HepG2 (cell line): ENCODE results near the gene ADORA2B. TPM values are rescaled to one million over a fixed set of nuclear protein-coding genes. Genes with fewer than 3 reads are reported as not detected.
A peak's percentile ranks its signal among the peaks of the same experiment; 100 is the strongest.

Source experiments
- ATAC-seq: fragments of 200-7000 bp; cut with Tn5 transposase; 3 replicates; pipeline ENCODE4 v1.9.1; 2020; ENCODE audit warnings: mild to moderate bottlenecking, moderate library complexity
- BruUV-seq: library from RNA; stranded (reverse); fragments of 400-500 nt; replicated peaks from 2 replicates; lab custom pipeline; 2021; lab: Mats Ljungman, UMichigan
- CTCF ChIA-PET: fragments of 300-600 bp; formaldehyde crosslinking; extraction: SDS; loops from one replicate; lab custom pipeline; 2021; ENCODE audit warnings: low total read pairs, inconsistent platforms, low intra/inter-chr PET ratio; lab: Yijun Ruan, JAX
- POLR2A ChIA-PET: fragments of 350-600 bp; sonication (Branson Sonifier 250); formaldehyde crosslinking; loops from one replicate; lab custom pipeline; 2020; ENCODE audit warnings: antibody characterized with exemption, inconsistent platforms; lab: Yijun Ruan, JAX
- DNase-seq: peaks from one replicate; pipeline ENCODE4 v3.0.0-alpha.2; 2015; ENCODE audit warnings: low spot score
- FAIRE-seq: peaks from 3 replicates; lab custom pipeline; 2011; peaks lifted over from hg19 to GRCh38; lab: Jason Lieb, UNC
- H2AFZ ChIP-seq: one replicate; pipeline ENCODE4 v1.6.1; 2011; ENCODE audit warnings: low read length, inconsistent platforms
- H3K27ac ChIP-seq: fragments of 300-600 bp; 3 replicates; pipeline ENCODE4 v1.8.0; 2011; ENCODE audit warnings: mixed run types, mild to moderate bottlenecking, mixed read lengths, low read length, inconsistent platforms; ENCODE audit not compliant: insufficient read depth; ENCODE audit errors: extremely low read length
- H3K27me3 ChIP-seq, 2 experiments: fragments of 200-600 bp in 1 of 2; 2 replicates in 1 of 2; 3 replicates in 1 of 2; pipeline versions ENCODE4 v1.6.0 to v1.8.0; 2011; ENCODE audit warnings: low read length in 2 of 2, mild to moderate bottlenecking in 2 of 2, moderate library complexity in 2 of 2, inconsistent platforms in 1 of 2; ENCODE audit not compliant: insufficient read depth in 2 of 2, control insufficient read depth in 1 of 2
- H3K36me3 ChIP-seq, 2 experiments: fragments of 200-600 bp in 1 of 2; replicated peaks in 1 of 2; 2 replicates in 1 of 2; 3 replicates in 1 of 2; pipeline versions ENCODE4 v1.5.1 to v1.8.0; 2011; ENCODE audit warnings: low read length in 2 of 2, inconsistent platforms in 1 of 2; ENCODE audit not compliant: insufficient read depth in 2 of 2, control insufficient read depth in 1 of 2
- H3K4me1 ChIP-seq: 2 replicates; pipeline ENCODE4 v1.5.1; 2012; ENCODE audit warnings: low read length, inconsistent platforms; ENCODE audit not compliant: insufficient read depth
- H3K4me2 ChIP-seq: 2 replicates; pipeline ENCODE4 v1.6.0; 2011; ENCODE audit warnings: low read depth, low read length, inconsistent platforms
- H3K4me3 ChIP-seq, 3 experiments: fragments of 200-600 bp in 1 of 3; sonication (generic), shearing (Covaris generic) in 1 of 3; replicated peaks in 1 of 3; 2 replicates each; pipeline ENCODE4 v1.5.1; 2011 to 2016; ENCODE audit warnings: low read length in 3 of 3, inconsistent platforms in 2 of 3, low read depth in 2 of 3, mild to moderate bottlenecking in 2 of 3, control low read depth in 1 of 3, mixed read lengths in 1 of 3; ENCODE audit not compliant: insufficient read depth in 1 of 3
- H3K79me2 ChIP-seq: one replicate; pipeline ENCODE4 v1.6.1; 2011; ENCODE audit warnings: low read length, inconsistent platforms; ENCODE audit not compliant: insufficient read depth
- H3K9ac ChIP-seq: 2 replicates; pipeline ENCODE4 v1.6.0; 2011; ENCODE audit warnings: mild to moderate bottlenecking, low read depth, low read length, inconsistent platforms; ENCODE audit not compliant: insufficient read depth
- H3K9me3 ChIP-seq: 2 replicates; pipeline ENCODE4 v1.5.1; 2012; ENCODE audit warnings: mild to moderate bottlenecking, low read length
- H4K20me1 ChIP-seq: 2 replicates; pipeline ENCODE4 v1.6.0; 2011; ENCODE audit warnings: inconsistent platforms, mild to moderate bottlenecking, low read length, moderate library complexity; ENCODE audit not compliant: insufficient read depth
- AGO2 ChIP-seq: fragments of 200-400 bp; formaldehyde crosslinking; optimal IDR thresholded peaks from 2 replicates; pipeline ENCODE3; 2017; ENCODE audit warnings: mild to moderate bottlenecking, low read depth, low read length, moderate library complexity
- KDM6A ChIP-seq: IDR thresholded peaks from 2 replicates; pipeline ENCODE4 v1.6.1; 2016; ENCODE audit warnings: low read depth
- ONECUT2 ChIP-seq: sonication (generic); formaldehyde crosslinking; IDR thresholded peaks from 2 replicates; pipeline ENCODE4 v1.4.0; 2020; ENCODE audit warnings: missing genetic modification reagents
- POLR2G ChIP-seq: fragments of 200-400 bp; formaldehyde crosslinking; IDR thresholded peaks from 2 replicates; pipeline ENCODE4 v1.6.1; 2018; ENCODE audit warnings: mild to moderate bottlenecking, low read depth, low read length, moderate library complexity
- SKI ChIP-seq: fragments of 450-650 bp; IDR thresholded peaks from one replicate; pipeline ENCODE4 v1.6.1; 2018; ENCODE audit warnings: mild to moderate bottlenecking; ENCODE audit not compliant: partially characterized antibody
- ZNF121 ChIP-seq: sonication (generic); formaldehyde crosslinking; IDR thresholded peaks from 2 replicates; pipeline ENCODE4 v1.5.0; 2020; ENCODE audit warnings: mild to moderate bottlenecking, missing genetic modification reagents
- ZNF280D ChIP-seq: sonication (generic); formaldehyde crosslinking; IDR thresholded peaks from 2 replicates; pipeline ENCODE4 v1.5.1; 2020; ENCODE audit warnings: mild to moderate bottlenecking, missing genetic modification reagents
- ZNF33A ChIP-seq: sonication (generic); formaldehyde crosslinking; IDR thresholded peaks from 2 replicates; pipeline ENCODE4 v1.5.1; 2020; ENCODE audit warnings: missing genetic modification reagents, mild to moderate bottlenecking, moderate library complexity, borderline replicate concordance
- ZNF513 ChIP-seq: sonication (generic); formaldehyde crosslinking; conservative IDR thresholded peaks from 2 replicates; pipeline ENCODE4 v1.5.0; 2020; ENCODE audit warnings: missing genetic modification reagents
- ZNF567 ChIP-seq: sonication (generic); formaldehyde crosslinking; IDR thresholded peaks from 2 replicates; pipeline ENCODE4 v1.8.1; 2023; ENCODE audit warnings: mild to moderate bottlenecking, missing genetic modification reagents, borderline replicate concordance
- ZNF614 ChIP-seq: IDR thresholded peaks from 2 replicates; pipeline ENCODE4 v1.6.1; 2018; ENCODE audit warnings: missing biosample characterization, missing genetic modification reagents, inconsistent platforms, borderline replicate concordance
- ZSCAN21 ChIP-seq: sonication (generic); formaldehyde crosslinking; IDR thresholded peaks from 2 replicates; pipeline ENCODE4 v1.8.0; 2022; ENCODE audit warnings: mild to moderate bottlenecking, missing genetic modification reagents, moderate library complexity, borderline replicate concordance
- WGBS: methylation state at CpG from one replicate; pipeline ENCODE4 v1.1.6; 2017; ENCODE audit warnings: low lambda C conversion rate; 5-methylcytosine and 5-hydroxymethylcytosine counted together
- in situ Hi-C: cut with HindIII; loops from 2 replicates; pipeline ENCODE4 v1.10.0; 2017; ENCODE audit warnings: low pct_unique_long_range_greater_than_20kb; ENCODE audit not compliant: extremely low pct_ligation_motif_present
- intact Hi-C: fragments of 100-400 bp; cut with micrococcal nuclease; formaldehyde crosslinking; loops from one replicate; pipeline ENCODE4 v1.10.0; 2022; ENCODE audit not compliant: unreplicated experiment
- polyA plus RNA-seq, 8 experiments: library from polyadenylated mRNA; depleted of rRNA in 3 of 8; stranded (reverse) in 7 of 8; unstranded in 1 of 8; fragments of >200 nt; fragmentation: Illumina TruSeq in 4 of 8; extraction: Trizol in 4 of 8; gene quantifications; 2 replicates each; pipeline versions ENCODE4 v1.2.1 to v1.2.3, GENCODE V29; 2011 to 2016; ENCODE audit warnings: low read depth in 4 of 8, missing spikeins in 1 of 8, mixed read lengths in 1 of 8; ENCODE audit not compliant: insufficient read depth in 1 of 8
- total RNA-seq, 5 experiments: library from RNA; depleted of rRNA; stranded (reverse); fragments of >200 nt; fragmentation: Illumina TruSeq; extraction: Trizol; gene quantifications; 2 replicates each; pipeline ENCODE4 v1.2.3, GENCODE V29; 2016; ENCODE audit warnings: low read depth in 1 of 5

The ADORA2B gene
- total and polyA plus RNA-seq, 2 of the 13 experiments (the other 11 are each of a cell fraction or from before 2014, with no cell fraction given) = 10.4 to 20.0 TPM

GRCh38 chr17:16019347-16019746, 74.4 kb downstream of the ADORA2B start:
- ChIA-PET POLR2A (no interaction called here), CTCF (no interaction called here)
- in situ Hi-C loops = no loop called here
- 83% methylated on average over 1 of the region's 1 CpG for WGBS
- no peak for FAIRE-seq
- H3K4me3 ChIP-seq = no peak overlapping the region
- no peaks in the 10 kb centered on the region for H4K20me1 ChIP-seq
- no peaks in the 10 kb centered on the region for H3K9me3 ChIP-seq
- no TSS peak for BruUV-seq
- H2AFZ ChIP-seq = no peak overlapping the region
- no peak for DNase-seq
- TF ChIP-seq ZNF513 (CRISPR knock-in tag) (no peak), ONECUT2 (CRISPR knock-in tag) (no peak), POLR2G (0 out of 2 replicates have a peak, but pooled peaks have one; percentile 33), ZNF33A (CRISPR knock-in tag) (no peak), ZNF614 (CRISPR knock-in tag) (no peak), SKI (no peak), KDM6A (CRISPR knock-in tag) (no peak)
- H3K27me3 ChIP-seq = no peaks in the 10 kb centered on the region
- no peak overlapping the region for H3K9ac ChIP-seq
- intact Hi-C loops = no loop called here
- H3K4me1 ChIP-seq = no peaks in the 10 kb centered on the region
- H3K4me2 ChIP-seq = no peak overlapping the region
- H3K27ac ChIP-seq = no peak overlapping the region
- H3K36me3 ChIP-seq = peaks cover 2 to 52% of the 10 kb centered on the region in 2 experiments; a peak in 4 of 5 replicates
- peaks cover 10% of the 10 kb centered on the region for H3K79me2 ChIP-seq
- peak; percentile 21; the same call in 1 of the 3 replicates for ATAC-seq

DNA sequence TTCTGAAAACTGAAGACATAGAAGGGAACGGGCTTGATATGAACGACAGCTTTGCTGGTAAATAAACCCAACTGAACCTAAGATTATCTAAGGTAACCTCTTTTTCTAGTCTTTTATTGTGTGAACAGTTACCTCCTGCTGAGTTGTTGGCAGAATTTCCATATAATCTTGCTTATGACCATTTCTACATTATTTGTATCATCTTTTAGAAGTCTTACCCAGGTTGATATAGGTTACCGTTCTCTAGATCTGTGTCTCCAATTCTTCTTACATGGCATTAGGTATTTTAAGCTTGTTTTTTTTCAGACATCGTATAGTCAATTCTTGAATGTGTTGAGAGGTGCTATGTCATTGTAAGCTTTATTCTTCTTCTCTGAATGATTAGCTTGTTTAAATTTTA, 79.0 kb downstream of the ADORA2B start:
- Histone ChIP-seq H3K27ac (no peak overlapping the region), H3K9me3 (no peaks in the 10 kb centered on the region), H3K4me3 (no peak overlapping the region), H3K4me1 (peaks cover 7% of the 10 kb centered on the region; the same call in 1 of the 2 replicates), H3K79me2 (peaks cover 6% of the 10 kb centered on the region), H3K9ac (no peak overlapping the region)
- in situ Hi-C loops = no loop called here
- ATAC-seq (no peak), FAIRE-seq (no peak)
- TF ChIP-seq ZSCAN21 = no peak
- TF ChIP-seq ZNF567 (CRISPR knock-in tag) = no peak
- no peak for TF ChIP-seq ZNF121 (CRISPR knock-in tag)
- TF ChIP-seq ZNF280D (CRISPR knock-in tag) = no peak
- TF ChIP-seq AGO2 = peak; percentile 47
- TF ChIP-seq, all 625 proteins: peak for 1
- CTCF ChIA-PET = no interaction called here
- Histone ChIP-seq H3K27me3 (no peaks in the 10 kb centered on the region), H4K20me1 (no peaks in the 10 kb centered on the region), H2AFZ (no peak overlapping the region), H3K36me3 (peaks cover 16 to 75% of the 10 kb centered on the region in 2 experiments), H3K4me2 (no peak overlapping the region)
- POLR2A ChIA-PET = no interaction called here
- BruUV-seq = no TSS peak
- 92% methylated on average over 4 of the region's 4 CpGs for WGBS
- no peak for DNase-seq
- intact Hi-C loops = no loop called here
